Measurements from ENCODE around the gene CDK19. TPM values are rescaled to one million over a fixed set of nuclear protein-coding genes. Genes with fewer than 3 reads are reported as not detected.

CDK19 gene
- total and polyA plus RNA-seq, 10 of the 15 experiments (the other 5 are each of a cell fraction or from before 2014, with no cell fraction given), result 4.6 to 21.4 (median 12.4) TPM

GRCh38 chr6:110786696-110787095 lies 28.6 kb downstream of the CDK19 start:
- no peak for TF ChIP-seq USF2 (IDR thresholded peaks at IDR 0.05; ENCODE audit: borderline replicate concordance, low read depth, low read length)
- no peak for TF ChIP-seq ZBTB4 (CRISPR knock-in tag; IDR thresholded peaks at IDR 0.05)
- TF ChIP-seq PAX8 (IDR thresholded peaks at IDR 0.05), result no peak
- H3K27me3 ChIP-seq (replicated peaks in 1 of 2; ENCODE audit: control insufficient read depth in 2 of 2, insufficient read depth in 2 of 2, low read length in 1 of 2), result no peaks in the 10 kb centered on the region
- no peak overlapping the region for H2AFZ ChIP-seq (ENCODE audit: control insufficient read depth, low read depth, low read length)
- no peak overlapping the region for H3K4me2 ChIP-seq (ENCODE audit: control insufficient read depth, insufficient read depth)
- 100% methylated on average over 1 of the region's 1 CpG for WGBS (ENCODE audit: insufficient coverage, insufficient replicate concordance, low lambda C conversion rate, missing lambda C conversion rate)
- peaks cover 28% of the 10 kb centered on the region for H3K4me1 ChIP-seq (ENCODE audit: control insufficient read depth, insufficient read depth, low read length)
- intact Hi-C loops (cut with micrococcal nuclease; ENCODE audit: unreplicated experiment) (loop anchor here (10.0 kb wide), 1 partner anchor 158 kb away; no protein-coding TSS in a partner anchor), in situ Hi-C loops (cut with MboI) (no loop called here)
- ChIA-PET POLR2A (interaction anchor here (0.6 to 0.9 kb wide), 2 partner anchors 32 to 435 kb away, joined by 3 to 5 read pairs; no protein-coding TSS in a partner anchor), CTCF (interaction anchor here (0.6 to 1.3 kb wide), 2 partner anchors 258 to 709 kb away, joined by 3 read pairs; no protein-coding TSS in a partner anchor), RAD21 (ENCODE audit: unreplicated experiment) (no interaction called here), SMC1A (ENCODE audit: uncharacterized antibody, unreplicated experiment) (interaction anchor here (1.7 kb wide), 1 partner anchor 91 kb away, joined by 6 read pairs; no protein-coding TSS in a partner anchor)
- no peak overlapping the region for H3K9ac ChIP-seq (ENCODE audit: control insufficient read depth, insufficient read depth, low read length)
- ATAC-seq (no peak), DNase-seq (ENCODE audit: low read depth, low spot score) (no peak), FAIRE-seq (no peak)
- BruUV-seq (replicated peaks), result no TSS peak
- H3K79me2 ChIP-seq (ENCODE audit: control insufficient read depth, insufficient read depth, low read length), result no peaks in the 10 kb centered on the region; the same call in 1 of the 2 replicates
- H3K27ac ChIP-seq (ENCODE audit: control insufficient read depth, insufficient read depth), result no peak overlapping the region
- no peaks in the 10 kb centered on the region for H3K36me3 ChIP-seq (ENCODE audit: control insufficient read depth in 2 of 2, insufficient read depth in 2 of 2, low read length in 1 of 2)
- H3K9me3 ChIP-seq (replicated peaks; ENCODE audit: control insufficient read depth, insufficient read depth, low read length), result peaks cover 8% of the 10 kb centered on the region
- no peak overlapping the region for H3K4me3 ChIP-seq
- H4K20me1 ChIP-seq (ENCODE audit: control insufficient read depth, insufficient read depth), result no peaks in the 10 kb centered on the region

Measured in GM12878 (cell line).